Measurements from ENCODE around the gene WFDC8.

WFDC8 gene

DNA sequence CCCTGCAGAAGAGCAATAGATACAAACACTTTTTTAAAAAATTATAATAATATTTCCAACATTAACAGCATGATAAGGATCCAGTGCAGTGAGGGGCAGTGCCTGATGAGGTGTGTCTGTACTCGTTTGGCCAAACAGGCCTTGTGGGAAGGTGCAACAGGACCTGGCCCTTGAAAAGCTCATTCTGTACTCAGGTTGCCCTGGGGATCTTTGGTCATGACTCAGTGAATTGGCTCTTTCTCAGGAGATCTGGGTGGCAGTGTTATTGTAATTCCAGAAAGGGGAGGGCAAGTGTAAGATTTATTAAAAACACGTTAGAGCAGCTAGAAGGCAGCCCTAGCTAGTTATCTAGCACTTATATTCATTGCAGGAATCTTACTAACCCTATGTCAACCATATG lies 60.8 kb downstream of the WFDC8 start:
- Histone ChIP-seq H3K4me1 (ENCODE audit: control insufficient read depth in 1 of 2, insufficient read depth in 2 of 2, low read length in 2 of 2) (no peaks in the 10 kb centered on the region), H3K27ac (ENCODE audit: low read depth, low read length) (no peak overlapping the region)

GRCh38 chr20:45515147-45515913 lies 63.8 kb downstream of the WFDC8 start, which contains the start of gene SPINT3:
Gene SPINT3, minus strand, starts transcription at chr20:45515622. Its CDS starts 14 bp downstream, at chr20:45515608.
- Histone ChIP-seq H3K9me3 (ENCODE audit: control insufficient read depth in 1 of 2, low read length in 2 of 2) (no peaks in the 10 kb centered on the region), H3K4me1 (ENCODE audit: control insufficient read depth in 1 of 2, insufficient read depth in 2 of 2, low read length in 2 of 2) (no peaks in the 10 kb centered on the region), H3K27me3 (ENCODE audit: control insufficient read depth in 1 of 2, insufficient read depth in 2 of 2, low read length in 2 of 2) (peaks cover 0 to 9% of the 10 kb centered on the region in 2 donors), H3K36me3 (ENCODE audit: control insufficient read depth in 1 of 2, insufficient read depth in 2 of 2, low read length in 2 of 2) (no peaks in the 10 kb centered on the region), H3K4me3 (ENCODE audit: low read depth in 1 of 2, low read length in 2 of 2) (no peak within 1 kb of the TSS), H3K27ac (ENCODE audit: low read depth, low read length) (no peak within 1 kb of the TSS), H3K9ac (ENCODE audit: low read depth in 1 of 2, low read length in 2 of 2) (no peak within 1 kb of the TSS)

More for the DNA sequence above, 60.8 kb downstream of the WFDC8 start:
- Histone ChIP-seq H3K9me3 (ENCODE audit: control insufficient read depth in 1 of 2, low read length in 2 of 2) (no peaks in the 10 kb centered on the region), H3K27me3 (ENCODE audit: control insufficient read depth in 1 of 2, insufficient read depth in 2 of 2, low read length in 2 of 2) (peaks cover 0 to 8% of the 10 kb centered on the region in 2 donors), H3K9ac (ENCODE audit: low read depth in 1 of 2, low read length in 2 of 2) (no peak overlapping the region), H3K36me3 (ENCODE audit: control insufficient read depth in 1 of 2, insufficient read depth in 2 of 2, low read length in 2 of 2) (no peaks in the 10 kb centered on the region), H3K4me3 (ENCODE audit: low read depth in 1 of 2, low read length in 2 of 2) (no peak overlapping the region)

DNA sequence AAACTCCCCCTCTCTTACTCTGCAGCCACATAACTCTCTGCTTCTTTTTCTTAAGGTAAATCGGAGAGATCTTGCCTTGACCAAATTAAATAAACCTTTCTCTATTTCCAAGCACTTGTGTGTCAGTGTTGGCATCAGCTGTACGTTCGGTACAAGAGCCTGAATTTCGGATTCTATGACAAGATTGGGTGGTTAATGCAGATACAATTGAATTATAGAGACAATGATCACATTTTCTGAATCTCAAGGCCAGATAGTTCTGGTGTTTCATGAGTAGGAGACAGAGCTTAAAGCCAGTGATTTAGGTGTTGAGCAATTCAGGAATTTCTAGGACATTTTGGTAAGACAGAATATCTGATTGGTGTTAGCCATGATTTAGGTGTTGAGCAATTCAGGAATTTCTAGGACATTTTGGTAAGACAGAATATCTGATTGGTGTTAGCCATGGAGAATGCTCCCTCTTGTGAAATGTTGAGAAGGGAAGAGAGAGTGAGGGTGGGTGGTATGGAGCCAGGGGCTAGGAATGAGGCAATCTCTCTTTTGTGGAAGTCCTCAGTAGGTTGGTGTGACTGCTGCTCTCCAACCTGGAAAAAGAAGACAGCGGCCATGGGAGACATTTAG lies 68.7 kb downstream of the WFDC8 start:
- H3K4me1 ChIP-seq (ENCODE audit: control insufficient read depth in 1 of 2, insufficient read depth in 2 of 2, low read length in 2 of 2), result peaks cover 3 to 12% of the 10 kb centered on the region in 2 donors
- H3K4me3 ChIP-seq (ENCODE audit: low read depth in 1 of 2, low read length in 2 of 2), result no peak overlapping the region
- no peak overlapping the region for H3K27ac ChIP-seq (ENCODE audit: low read depth, low read length)
- no peaks in the 10 kb centered on the region for H3K36me3 ChIP-seq (ENCODE audit: control insufficient read depth in 1 of 2, insufficient read depth in 2 of 2, low read length in 2 of 2)
- H3K9ac ChIP-seq (ENCODE audit: low read depth in 1 of 2, low read length in 2 of 2), result no peak overlapping the region
- H3K9me3 ChIP-seq (ENCODE audit: control insufficient read depth in 1 of 2, low read length in 2 of 2), result no peaks in the 10 kb centered on the region
- H3K27me3 ChIP-seq (ENCODE audit: control insufficient read depth in 1 of 2, insufficient read depth in 2 of 2, low read length in 2 of 2), result peaks cover 0 to 9% of the 10 kb centered on the region in 2 donors

GRCh38 chr20:45509091-45509490 lies 70.0 kb downstream of the WFDC8 start:
- Histone ChIP-seq H3K27ac (ENCODE audit: low read depth, low read length) (no peak overlapping the region), H3K27me3 (ENCODE audit: control insufficient read depth in 1 of 2, insufficient read depth in 2 of 2, low read length in 2 of 2) (peaks cover 0 to 9% of the 10 kb centered on the region in 2 donors), H3K36me3 (ENCODE audit: control insufficient read depth in 1 of 2, insufficient read depth in 2 of 2, low read length in 2 of 2) (no peaks in the 10 kb centered on the region), H3K4me3 (ENCODE audit: low read depth in 1 of 2, low read length in 2 of 2) (no peak overlapping the region), H3K9ac (ENCODE audit: low read depth in 1 of 2, low read length in 2 of 2) (no peak overlapping the region), H3K4me1 (ENCODE audit: control insufficient read depth in 1 of 2, insufficient read depth in 2 of 2, low read length in 2 of 2) (peaks cover 3 to 12% of the 10 kb centered on the region in 2 donors), H3K9me3 (ENCODE audit: control insufficient read depth in 1 of 2, low read length in 2 of 2) (no peaks in the 10 kb centered on the region)

DNA sequence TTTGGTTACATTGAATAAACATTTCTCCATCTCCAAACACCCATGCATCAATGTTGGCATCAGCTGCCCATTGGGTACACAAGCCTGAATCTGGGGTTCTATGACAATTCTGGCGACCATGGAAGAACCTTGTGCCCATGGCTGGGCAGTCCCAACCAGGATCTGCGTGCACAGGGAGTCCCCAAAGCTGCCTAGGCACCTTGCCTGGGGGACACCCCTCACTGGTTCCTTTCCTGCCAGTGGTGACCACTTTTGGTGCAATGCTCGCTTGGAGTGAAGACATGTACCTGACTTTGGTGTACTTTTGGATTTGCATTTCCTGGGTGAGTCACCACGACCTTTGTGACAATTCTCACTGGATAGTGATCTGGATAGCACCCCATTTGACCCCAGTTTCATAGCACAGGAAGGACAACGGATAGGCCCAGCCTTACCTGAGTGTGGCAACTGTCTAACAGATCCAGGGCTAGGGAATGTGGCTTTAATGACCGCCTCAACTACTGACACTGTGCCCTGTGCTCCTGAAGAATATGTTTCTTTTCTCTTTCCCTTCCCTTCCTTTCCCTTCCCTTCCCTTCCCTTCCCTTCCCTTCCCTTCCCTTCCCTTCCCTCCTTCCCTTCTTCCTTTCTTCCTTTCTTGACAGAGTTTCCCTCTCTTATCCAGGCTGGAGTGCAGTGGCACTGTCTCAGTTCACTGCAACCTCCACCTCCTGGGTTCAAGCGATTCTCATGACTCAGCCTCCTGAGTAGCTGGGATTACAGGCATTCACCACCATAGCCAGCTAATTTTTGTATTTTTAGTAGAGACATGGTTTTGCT lies 70.8 kb downstream of the WFDC8 start:
- Histone ChIP-seq H3K27ac (ENCODE audit: low read depth, low read length) (no peak overlapping the region), H3K27me3 (ENCODE audit: control insufficient read depth in 1 of 2, insufficient read depth in 2 of 2, low read length in 2 of 2) (peaks cover 0 to 4% of the 10 kb centered on the region in 2 donors), H3K9me3 (ENCODE audit: control insufficient read depth in 1 of 2, low read length in 2 of 2) (no peaks in the 10 kb centered on the region), H3K4me3 (ENCODE audit: low read depth in 1 of 2, low read length in 2 of 2) (peak overlapping the region in 1 of 2 donors; percentile 2), H3K9ac (ENCODE audit: low read depth in 1 of 2, low read length in 2 of 2) (no peak overlapping the region), H3K36me3 (ENCODE audit: control insufficient read depth in 1 of 2, insufficient read depth in 2 of 2, low read length in 2 of 2) (no peaks in the 10 kb centered on the region), H3K4me1 (ENCODE audit: control insufficient read depth in 1 of 2, insufficient read depth in 2 of 2, low read length in 2 of 2) (peaks cover 3 to 12% of the 10 kb centered on the region in 2 donors)

- H3K4me1 ChIP-seq (ENCODE audit: control insufficient read depth in 1 of 2, insufficient read depth in 2 of 2, low read length in 2 of 2), result peaks cover 3 to 12% of the 10 kb centered on the region in 2 donors
- H3K27me3 ChIP-seq (ENCODE audit: control insufficient read depth in 1 of 2, insufficient read depth in 2 of 2, low read length in 2 of 2), result peaks cover 0 to 4% of the 10 kb centered on the region in 2 donors
- H3K9ac ChIP-seq (ENCODE audit: low read depth in 1 of 2, low read length in 2 of 2), result no peak overlapping the region
These were observed 71.9 kb downstream of the WFDC8 start for GRCh38 chr20:45507011-45507820.

DNA sequence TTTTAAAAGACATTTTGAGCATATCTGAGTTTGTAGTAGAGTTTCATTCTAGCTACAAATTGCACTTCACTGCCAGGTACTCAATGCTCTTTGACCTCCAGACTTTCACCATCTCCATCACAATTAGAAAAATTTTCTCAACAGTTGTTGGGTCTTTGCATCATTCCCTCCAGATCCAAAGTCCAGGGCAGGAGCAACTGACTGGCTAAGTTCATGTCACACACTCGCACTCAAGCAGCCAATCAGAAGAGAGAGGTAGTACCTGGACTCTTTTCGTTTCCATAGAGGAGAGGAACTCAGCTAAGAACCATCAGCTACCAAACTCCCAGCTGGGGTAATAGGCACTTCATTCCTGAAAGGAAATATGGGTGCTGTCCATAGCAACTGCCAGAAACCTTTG lies 72.7 kb downstream of the WFDC8 start:
- H3K4me3 ChIP-seq (ENCODE audit: low read depth in 1 of 2, low read length in 2 of 2), result no peak overlapping the region
- H3K9me3 ChIP-seq (ENCODE audit: control insufficient read depth in 1 of 2, low read length in 2 of 2), result no peaks in the 10 kb centered on the region
- peaks cover 3 to 12% of the 10 kb centered on the region in 2 donors for H3K4me1 ChIP-seq (ENCODE audit: control insufficient read depth in 1 of 2, insufficient read depth in 2 of 2, low read length in 2 of 2)
- no peak overlapping the region for H3K27ac ChIP-seq (ENCODE audit: low read depth, low read length)
- H3K36me3 ChIP-seq (ENCODE audit: control insufficient read depth in 1 of 2, insufficient read depth in 2 of 2, low read length in 2 of 2), result no peaks in the 10 kb centered on the region
- peaks cover 0 to 4% of the 10 kb centered on the region in 2 donors for H3K27me3 ChIP-seq (ENCODE audit: control insufficient read depth in 1 of 2, insufficient read depth in 2 of 2, low read length in 2 of 2)
- no peak overlapping the region for H3K9ac ChIP-seq (ENCODE audit: low read depth in 1 of 2, low read length in 2 of 2)

More at GRCh38 chr20:45507011-45507820, 71.9 kb downstream of the WFDC8 start:
- no peaks in the 10 kb centered on the region for H3K36me3 ChIP-seq (ENCODE audit: control insufficient read depth in 1 of 2, insufficient read depth in 2 of 2, low read length in 2 of 2)
- no peaks in the 10 kb centered on the region for H3K9me3 ChIP-seq (ENCODE audit: control insufficient read depth in 1 of 2, low read length in 2 of 2)
- H3K4me3 ChIP-seq (ENCODE audit: low read depth in 1 of 2, low read length in 2 of 2), result no peak overlapping the region
- H3K27ac ChIP-seq (ENCODE audit: low read depth, low read length), result no peak overlapping the region

DNA sequence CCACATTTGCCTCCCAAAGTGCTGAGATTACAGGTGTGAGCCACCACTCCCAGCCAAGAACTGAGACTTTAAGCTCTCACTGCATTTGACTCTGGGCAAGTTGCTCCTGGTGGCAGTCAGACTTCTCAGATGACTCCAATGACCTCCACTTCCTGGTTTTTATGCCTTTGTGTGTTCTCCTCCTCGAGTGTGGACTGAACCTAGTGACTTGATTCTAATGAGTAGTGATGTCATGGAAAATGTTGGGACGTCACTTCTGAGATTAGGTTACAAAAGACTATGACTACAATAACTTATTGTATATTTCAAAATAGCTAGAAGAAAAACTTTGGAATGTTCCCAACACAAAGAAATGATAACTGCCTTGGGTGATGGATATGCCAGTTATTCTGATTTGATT lies 75.7 kb downstream of the WFDC8 start:
- no peak overlapping the region for H3K27ac ChIP-seq (ENCODE audit: low read depth, low read length)
- no peaks in the 10 kb centered on the region for H3K36me3 ChIP-seq (ENCODE audit: control insufficient read depth in 1 of 2, insufficient read depth in 2 of 2, low read length in 2 of 2)
- no peaks in the 10 kb centered on the region for H3K27me3 ChIP-seq (ENCODE audit: control insufficient read depth in 1 of 2, insufficient read depth in 2 of 2, low read length in 2 of 2)
- H3K4me1 ChIP-seq (ENCODE audit: control insufficient read depth in 1 of 2, insufficient read depth in 2 of 2, low read length in 2 of 2), result peaks cover 9 to 22% of the 10 kb centered on the region in 2 donors
- H3K9me3 ChIP-seq (ENCODE audit: control insufficient read depth in 1 of 2, low read length in 2 of 2), result no peaks in the 10 kb centered on the region
- H3K4me3 ChIP-seq (ENCODE audit: low read depth in 1 of 2, low read length in 2 of 2), result no peak overlapping the region
- H3K9ac ChIP-seq (ENCODE audit: low read depth in 1 of 2, low read length in 2 of 2), result no peak overlapping the region

GRCh38 chr20:45502561-45502960 lies 76.5 kb downstream of the WFDC8 start:
- H3K4me1 ChIP-seq (ENCODE audit: control insufficient read depth in 1 of 2, insufficient read depth in 2 of 2, low read length in 2 of 2), result peaks cover 8 to 14% of the 10 kb centered on the region in 2 donors
- H3K27me3 ChIP-seq (ENCODE audit: control insufficient read depth in 1 of 2, insufficient read depth in 2 of 2, low read length in 2 of 2), result no peaks in the 10 kb centered on the region

More at GRCh38 chr20:45502561-45502960, 76.5 kb downstream of the WFDC8 start:
- no peaks in the 10 kb centered on the region for H3K9me3 ChIP-seq (ENCODE audit: control insufficient read depth in 1 of 2, low read length in 2 of 2)
- H3K4me3 ChIP-seq (ENCODE audit: low read depth in 1 of 2, low read length in 2 of 2), result no peak overlapping the region
- no peak overlapping the region for H3K27ac ChIP-seq (ENCODE audit: low read depth, low read length)
- H3K9ac ChIP-seq (ENCODE audit: low read depth in 1 of 2, low read length in 2 of 2), result no peak overlapping the region
- no peaks in the 10 kb centered on the region for H3K36me3 ChIP-seq (ENCODE audit: control insufficient read depth in 1 of 2, insufficient read depth in 2 of 2, low read length in 2 of 2)

All from duodenal mucosa (tissue), 2 donors.